8988T (cell line): ENCODE measurements around the gene TUT4.

Source experiments
- DNase-seq: peaks from one replicate; pipeline ENCODE4 v3.0.0; 2011

Gene TUT4

DNA sequence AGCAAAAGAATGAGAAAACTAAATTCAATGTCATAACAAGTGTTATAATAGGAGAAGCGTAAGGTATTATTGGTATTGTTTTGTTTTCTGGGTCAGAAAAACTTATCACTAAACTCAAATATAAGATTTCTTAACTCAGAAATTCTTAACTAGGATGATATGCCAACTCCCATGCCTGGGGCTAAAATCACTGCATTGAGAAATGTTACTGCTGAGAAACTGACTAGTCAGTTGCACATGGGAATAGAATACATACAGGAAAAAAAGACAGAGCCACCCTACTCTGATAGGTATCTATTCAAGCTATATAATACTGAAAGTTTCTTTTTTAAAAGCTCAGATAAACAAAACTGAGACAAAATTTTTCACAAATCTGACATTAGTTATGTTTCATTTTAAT lies 92.2 kb downstream of the TUT4 start:
- DNase-seq: no peak

DNA sequence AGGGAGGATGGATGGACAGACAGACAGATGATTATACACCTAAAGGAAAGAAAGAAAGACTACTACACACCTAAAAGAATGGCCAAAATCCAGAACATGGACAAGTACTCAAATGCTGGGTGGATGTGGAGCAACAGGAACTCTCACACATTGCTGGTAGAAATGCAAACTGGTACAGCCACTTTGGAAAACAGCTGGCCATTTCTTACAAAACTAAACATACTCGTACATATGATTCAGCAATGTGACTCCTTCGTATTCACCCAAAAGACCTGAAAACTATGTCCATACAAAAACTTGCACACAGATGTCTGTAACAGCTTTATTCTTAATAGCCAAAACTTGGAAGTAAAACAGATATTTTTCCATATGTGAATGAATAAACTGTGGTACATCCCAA lies 97.2 kb downstream of the TUT4 start:
- DNase-seq: no peak

DNA sequence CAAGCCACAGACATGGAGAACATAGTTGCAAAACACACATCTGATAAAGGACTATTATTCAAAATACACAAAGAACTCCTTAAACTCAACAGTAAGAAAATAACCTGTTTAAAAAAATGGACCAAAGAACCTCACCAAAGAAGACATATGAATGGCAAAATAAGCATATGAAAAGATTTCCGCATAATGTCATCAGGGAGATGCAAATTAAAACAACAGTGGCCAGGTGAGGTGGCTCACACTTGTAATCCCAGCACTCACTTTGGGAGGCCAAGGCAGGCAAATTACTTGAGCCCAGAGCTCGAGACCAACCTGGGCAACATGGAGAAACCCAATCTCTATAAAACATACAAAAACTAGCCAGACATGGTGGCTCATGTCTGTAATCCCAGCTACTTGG lies 98.1 kb downstream of the TUT4 start:
- no peak for DNase-seq

DNA sequence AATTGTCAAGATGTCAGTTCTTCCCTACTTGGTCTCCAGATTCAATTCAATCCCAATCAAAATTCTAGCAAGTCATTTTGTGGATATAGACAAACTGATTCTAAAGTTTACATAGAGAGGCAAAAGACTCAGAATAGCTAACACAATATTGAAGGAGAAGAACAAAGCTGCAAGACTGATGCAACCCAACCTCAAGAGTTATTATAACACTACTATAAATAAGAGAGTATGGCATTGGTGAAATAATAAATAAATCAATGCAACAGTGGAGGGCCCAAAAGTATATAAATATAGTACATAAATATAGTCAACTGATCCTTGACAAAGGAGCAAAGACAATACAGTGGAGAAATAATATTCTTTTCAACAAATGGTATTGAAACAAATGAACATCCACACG lies 98.8 kb downstream of the TUT4 start:
- no peak for DNase-seq

DNA sequence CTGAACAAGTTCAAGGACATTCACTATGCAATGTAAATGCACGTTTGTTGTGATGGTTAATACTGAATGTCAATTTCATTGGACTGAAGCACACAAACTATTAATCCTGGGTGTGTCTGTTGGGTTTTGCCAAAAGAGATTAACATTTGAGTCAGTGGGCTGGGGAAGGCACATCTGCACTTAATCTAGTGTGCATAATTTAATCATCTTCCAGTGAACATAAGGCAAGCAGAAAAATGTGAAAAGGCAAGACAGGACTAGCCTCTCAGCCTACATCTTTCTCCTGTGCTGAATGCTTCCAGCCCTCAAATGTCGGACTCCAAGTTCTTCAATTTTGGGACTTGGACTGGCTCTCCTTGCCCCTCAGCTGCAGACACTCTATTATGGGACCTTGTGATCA lies 108.4 kb downstream of the TUT4 start:
- no peak for DNase-seq

DNA sequence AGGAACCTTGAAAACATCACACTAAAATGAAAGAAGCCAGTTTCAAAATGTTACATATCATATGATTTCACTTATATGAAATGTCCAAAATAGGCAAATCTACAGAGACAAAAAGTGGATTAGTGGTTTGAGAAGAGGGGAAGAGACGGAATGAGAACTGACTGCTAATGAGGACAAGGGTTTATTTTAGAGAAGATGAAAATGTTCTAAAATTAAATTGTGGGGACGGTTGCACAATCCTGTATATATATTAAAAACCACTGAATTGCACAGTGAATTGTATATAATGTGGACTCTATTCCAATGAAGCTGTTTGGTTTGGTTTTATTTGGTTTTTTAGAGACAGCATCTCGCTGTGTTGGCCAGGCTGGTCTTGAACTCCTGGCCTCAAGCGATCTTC lies 112.9 kb downstream of the TUT4 start:
- DNase-seq: no peak

DNA sequence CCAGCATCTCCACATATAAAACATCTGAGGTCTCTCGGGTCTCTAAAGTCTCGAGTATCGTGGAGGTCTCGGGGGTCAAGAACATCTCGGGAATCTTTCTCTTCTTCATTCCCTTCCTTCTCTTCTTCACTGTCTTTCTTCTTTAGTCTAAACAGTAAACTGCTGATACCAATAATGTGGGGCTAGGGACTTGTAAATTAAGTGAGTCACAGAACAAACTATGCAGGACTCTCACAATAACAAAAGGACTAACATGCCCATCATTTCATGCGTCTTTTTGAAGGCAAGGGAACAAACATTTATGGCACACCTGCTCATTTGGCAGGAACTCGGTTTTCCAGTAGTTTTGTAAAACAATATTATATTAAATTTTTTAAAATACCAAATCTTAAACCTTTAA lies 116.1 kb downstream of the TUT4 start:
- no peak for DNase-seq

DNA sequence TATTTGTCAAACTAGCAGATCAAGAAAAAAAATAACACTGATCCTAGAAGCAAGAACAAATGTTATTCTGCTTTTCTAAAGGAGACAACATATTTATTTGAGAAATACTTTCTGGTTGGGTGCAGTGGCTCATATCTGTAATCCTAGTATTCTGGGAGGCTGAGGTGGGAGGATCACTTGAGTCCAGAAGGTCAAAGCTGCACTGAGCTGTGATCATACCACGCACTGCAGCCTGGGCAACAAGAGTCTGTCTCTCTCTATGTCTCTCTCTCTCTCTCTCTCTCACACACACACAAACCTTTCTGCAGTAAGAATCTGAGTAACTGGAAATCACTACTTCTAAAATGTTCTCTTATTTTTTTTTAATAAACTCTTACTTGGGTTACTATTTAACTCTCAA lies 117.2 kb downstream of the TUT4 start:
- no peak for DNase-seq

DNA sequence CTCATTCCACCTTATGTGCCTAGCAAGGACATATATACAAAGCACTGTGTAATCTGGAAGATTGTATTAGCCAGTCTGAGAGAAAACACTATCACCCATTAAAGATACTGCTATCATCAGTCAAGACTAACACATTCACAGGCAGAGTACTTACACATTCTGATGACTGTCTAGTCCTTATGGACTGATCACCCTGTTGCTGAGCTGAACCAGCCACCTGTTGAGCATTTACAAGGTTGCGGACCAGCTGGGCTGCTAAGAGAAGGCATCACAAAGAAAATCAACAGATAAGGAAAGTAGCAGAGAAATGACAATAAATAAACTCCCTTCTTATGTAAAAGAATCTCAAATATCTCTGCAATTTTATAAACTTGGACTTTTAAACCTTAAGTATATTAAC lies 117.7 kb downstream of the TUT4 start:
- DNase-seq: no peak

DNA sequence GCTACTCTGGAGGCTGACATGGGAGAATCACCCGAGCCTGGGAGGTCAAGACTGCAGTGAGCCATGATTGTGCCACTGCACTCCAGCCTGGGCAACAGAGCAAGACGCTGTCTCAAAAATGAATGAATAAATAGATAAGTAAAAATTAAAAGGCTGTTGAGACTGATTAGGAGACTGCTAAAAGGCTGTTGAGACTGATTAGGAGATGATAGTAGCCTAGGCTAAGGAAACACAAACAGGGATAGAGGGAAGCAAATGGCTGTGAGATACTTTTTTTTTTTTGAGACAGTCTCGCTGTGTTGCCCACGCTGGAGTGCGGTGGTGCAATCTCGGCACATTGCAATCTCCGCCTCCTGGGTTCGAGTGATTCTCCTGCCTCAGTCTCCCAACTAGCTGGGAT lies 120.1 kb downstream of the TUT4 start:
- no peak for DNase-seq

DNA sequence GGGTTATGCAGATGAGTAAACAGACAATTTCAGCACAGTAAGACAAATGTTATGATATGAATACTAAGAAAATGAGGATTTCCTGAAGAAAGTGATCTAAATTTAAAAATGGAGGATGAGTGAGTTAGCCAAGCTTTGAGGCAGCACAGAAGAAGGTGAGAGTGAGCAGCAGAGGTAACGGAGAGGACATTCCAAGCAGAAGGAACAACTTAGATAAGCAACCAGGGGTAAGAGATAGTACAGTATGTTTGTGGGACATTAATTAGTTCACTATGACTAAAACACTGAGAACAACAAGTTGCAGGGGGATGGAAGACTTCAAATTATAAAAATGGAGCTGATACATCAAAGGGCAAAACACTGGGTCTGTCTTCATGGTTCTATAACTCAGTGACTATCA lies 125.7 kb downstream of the TUT4 start:
- DNase-seq: no peak

DNA sequence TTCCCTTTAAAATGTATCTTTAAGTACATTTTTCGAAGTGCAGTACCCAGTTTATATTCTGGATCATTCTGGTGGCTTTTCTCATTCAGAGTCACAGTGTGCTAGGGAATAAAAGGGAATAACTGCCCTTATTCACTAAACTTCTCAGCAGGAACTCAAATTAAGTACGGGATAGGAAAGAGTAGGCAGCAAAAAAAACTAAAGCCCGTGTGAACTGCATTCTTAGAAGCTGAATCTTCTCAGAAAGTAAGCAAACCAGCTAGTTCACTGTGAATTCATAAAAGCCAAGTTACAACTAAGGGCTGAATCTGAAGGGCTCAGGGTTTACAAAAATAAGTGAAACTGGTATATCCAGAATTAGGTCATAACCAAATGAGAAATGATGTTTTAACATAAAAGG lies 126.5 kb downstream of the TUT4 start:
- DNase-seq: no peak

DNA sequence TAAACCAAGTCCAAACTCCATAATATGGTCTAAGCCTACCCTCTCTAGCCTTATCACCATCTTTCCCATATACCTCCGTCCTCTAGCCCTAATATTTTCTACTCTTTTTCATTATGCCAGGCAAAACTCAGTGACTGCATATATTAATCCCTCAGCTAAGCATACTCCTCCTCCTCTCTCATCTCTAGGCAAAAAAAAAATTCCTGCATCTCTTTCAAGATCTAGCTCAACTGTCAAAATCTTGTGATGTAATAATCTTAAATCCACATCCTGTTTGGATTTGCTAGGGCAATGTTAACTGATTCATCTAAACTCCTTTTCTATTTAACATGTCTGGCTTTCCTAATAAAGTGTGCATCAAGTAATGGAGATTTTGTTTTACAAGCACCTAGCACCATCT lies 128.1 kb downstream of the TUT4 start:
- DNase-seq: no peak

DNA sequence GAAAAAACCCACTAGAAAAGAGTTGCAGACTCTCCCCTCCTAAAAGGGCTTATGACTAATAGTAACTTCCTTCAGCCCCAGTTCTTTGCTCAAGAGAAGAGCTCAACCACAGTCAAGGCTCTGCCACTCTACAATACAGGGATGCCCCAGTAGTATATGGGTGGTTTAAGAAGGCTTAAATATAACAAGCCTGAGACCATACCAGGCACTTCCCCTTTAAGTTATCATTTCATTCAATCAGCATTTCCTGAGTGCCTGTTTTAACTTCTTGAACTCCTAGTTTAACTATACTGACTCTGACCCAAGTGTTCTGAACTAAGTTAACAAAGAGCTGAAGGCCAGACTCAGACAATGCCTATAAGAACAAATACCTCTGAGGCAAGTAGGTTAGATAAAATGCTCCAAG lies 128.7 kb downstream of the TUT4 start:
- no peak for DNase-seq

DNA sequence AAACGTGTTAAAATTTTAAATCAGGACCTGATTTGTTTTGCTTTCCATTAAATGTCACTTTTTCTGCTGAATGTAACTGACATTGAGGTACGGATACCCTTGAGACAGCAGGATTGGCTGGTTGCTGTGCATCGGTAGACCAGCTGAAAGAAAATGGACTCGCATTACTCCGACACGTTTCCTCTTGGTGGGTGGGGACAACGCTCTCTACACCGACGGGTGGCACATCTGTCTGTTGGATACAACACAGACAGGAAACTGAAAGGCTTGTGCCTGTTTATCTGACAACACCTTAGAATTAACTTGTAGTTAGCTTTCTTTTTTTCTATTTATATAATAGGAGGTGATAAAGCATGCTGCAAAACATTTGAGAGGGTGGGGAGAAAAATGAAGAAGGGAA lies 129.1 kb downstream of the TUT4 start:
- no peak for DNase-seq

DNA sequence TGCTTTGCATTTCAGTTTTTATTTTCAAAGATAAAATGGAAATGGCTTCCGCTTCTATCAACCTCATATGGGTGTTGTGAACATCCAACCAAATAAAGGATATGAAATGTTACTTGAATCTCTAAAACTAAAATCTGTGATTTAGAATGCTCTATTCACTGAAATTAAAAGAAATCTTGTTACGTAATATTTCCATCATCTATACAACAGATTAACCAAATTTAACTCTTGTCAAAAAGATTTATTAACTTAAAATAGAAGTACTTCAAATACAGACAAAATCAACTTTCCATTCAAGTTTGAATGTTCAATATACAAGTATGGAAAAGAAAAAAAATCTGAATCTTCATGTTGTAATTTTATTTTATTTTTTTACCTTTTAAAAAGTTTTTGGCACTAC lies 129.8 kb downstream of the TUT4 start:
- DNase-seq: no peak

DNA sequence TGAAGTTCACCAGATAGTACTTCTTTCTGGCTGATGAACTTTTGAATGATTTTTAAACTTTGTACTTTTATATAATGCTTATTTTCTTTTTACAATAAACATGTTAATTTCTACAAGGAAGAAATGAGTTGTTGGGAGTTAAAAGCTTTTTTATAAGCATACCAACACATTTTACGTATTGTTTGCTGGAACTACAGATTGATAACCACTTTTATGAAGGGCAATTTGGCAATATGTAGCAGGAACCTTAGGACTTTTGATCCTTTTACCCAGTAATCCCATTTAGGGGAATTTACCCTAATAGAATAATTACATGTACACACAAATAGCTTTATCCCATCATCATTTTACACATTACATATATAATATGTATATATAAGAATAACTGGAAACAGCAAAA lies 132.2 kb downstream of the TUT4 start:
- no peak for DNase-seq

DNA sequence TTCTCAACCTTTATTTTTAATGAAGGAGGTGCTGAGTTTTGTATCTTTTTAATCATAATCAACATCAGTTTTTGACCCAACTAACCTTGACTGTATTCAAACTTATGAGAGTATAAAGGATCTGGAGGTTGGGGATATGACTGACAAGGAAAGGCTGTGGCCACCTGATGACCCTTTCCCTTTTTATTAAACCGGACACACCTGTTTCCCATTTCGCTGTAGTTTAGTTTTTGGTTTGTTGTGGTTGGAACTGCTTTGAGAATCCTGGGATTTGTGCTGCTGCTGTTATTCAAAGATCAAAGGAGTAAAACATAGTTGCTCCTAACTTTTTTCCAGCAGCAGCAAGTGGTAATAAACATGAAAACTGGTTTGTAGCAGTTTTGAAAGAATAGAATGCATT lies 136.1 kb downstream of the TUT4 start:
- DNase-seq: no peak

DNA sequence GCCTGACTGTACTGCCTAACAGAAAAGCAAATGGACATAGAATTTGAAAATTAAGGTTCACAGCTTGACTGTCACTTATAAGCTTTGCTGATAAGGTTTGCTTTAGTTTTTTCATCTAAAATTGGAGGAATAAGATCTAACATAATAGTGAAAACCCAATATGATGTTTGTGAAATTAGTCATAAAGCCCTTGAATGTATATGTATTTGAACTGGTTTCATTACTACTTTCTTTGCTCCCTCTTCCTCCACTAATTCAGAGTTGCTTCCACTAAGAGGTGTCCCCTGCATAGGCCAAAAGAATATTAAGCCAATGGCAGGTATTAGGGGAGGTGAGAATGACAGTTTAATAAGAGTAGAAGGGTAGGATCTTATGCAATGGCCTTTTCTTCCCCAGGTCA lies 137.9 kb downstream of the TUT4 start:
- DNase-seq: no peak

DNA sequence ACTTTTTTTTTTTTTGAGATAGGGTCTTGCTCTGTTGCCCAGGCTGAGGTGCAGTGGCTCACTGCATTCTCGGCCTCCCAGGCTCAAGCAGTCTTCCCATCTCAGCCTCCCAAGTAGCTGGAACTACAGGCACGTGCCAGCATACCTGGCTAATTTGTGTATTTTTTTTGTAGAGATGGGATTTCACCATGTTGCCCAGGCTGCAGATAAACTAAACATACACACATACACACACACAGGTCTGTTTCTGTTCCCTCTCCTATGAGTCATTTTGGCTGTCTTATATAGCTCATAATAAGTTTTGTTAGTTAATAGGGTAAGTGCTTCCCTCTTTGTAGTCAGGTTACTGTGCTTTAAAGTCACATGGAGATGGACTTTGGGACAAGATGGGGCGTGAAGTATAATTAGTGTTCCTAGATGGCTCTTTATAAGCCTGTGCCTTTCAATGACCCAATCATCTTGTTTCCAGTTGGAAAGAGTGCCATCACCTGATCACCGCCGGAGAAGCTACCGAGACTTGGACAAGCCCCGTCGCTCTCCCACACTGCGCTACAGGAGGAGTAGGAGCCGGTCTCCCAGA lies 139.4 kb downstream of the TUT4 start:
- no peak for DNase-seq

DNA sequence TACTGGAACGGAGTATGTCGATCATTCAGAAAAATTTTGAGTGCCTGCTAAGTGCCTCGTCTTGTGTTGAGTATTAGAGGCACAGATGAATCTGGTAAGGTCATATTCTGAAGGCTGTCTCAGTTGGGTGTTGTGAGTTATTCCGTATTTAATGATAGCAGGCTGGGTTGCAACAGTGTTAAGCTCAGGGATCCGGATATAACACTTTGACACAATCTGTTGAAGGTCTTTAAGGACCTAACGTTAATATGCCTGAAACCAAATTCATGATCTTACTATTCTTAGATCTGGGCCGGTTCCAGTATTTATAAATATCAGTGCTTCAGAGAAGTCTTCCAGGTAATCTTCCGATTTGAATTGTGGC lies 147.9 kb downstream of the TUT4 start:
- no peak for DNase-seq

DNA sequence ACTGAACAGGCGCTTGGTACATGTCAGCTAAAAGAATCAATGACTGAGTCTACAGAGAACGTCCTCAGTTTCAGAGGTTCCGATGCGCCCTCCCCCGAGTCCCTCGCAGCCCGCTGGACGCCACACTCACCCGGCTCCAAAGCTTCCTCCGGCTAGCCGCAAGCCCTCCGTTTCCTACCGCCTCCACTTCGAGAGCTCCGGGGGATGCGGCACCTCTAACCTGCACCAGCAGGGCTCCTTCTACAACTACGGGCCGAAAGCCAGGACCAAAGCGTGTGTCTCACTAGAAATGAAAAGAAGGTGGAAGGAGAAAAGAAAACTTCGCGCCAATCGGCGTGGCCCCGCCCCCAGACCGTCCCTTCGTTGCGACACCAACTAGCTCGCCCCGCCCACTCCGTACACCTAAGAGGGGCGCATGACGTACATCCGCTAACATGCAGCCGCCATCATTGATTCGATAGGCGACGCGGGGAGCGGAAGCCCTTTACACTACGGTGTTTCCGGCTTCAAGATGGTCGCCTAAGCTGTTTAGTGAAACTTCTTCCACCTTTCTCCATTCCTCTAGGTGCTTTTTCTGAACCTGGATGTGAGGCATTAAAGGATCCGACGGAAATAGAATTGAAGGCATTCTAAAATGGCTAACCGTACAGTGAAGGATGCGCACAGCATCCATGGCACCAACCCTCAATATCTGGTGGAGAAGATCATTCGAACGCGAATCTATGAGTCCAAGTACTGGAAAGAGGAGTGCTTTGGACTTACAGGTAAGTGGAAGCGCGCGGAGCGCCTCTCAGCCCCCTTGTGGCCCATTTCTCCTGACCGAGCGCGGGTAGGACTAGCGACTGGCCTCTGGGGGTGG lies 148.5 kb downstream of the TUT4 start, which contains the start of the genes ORC1 and PRPF38A:
TSS of gene ORC1 (minus strand) at position 308 of the 859 bp plus-strand sequence. CDS start 2,200 bp downstream, outside the sequence.
TSS of gene PRPF38A (plus strand) at position 487 of the 859 bp plus-strand sequence. CDS start at position 635, 148 bp downstream.
- DNase-seq: peak; percentile 44

DNA sequence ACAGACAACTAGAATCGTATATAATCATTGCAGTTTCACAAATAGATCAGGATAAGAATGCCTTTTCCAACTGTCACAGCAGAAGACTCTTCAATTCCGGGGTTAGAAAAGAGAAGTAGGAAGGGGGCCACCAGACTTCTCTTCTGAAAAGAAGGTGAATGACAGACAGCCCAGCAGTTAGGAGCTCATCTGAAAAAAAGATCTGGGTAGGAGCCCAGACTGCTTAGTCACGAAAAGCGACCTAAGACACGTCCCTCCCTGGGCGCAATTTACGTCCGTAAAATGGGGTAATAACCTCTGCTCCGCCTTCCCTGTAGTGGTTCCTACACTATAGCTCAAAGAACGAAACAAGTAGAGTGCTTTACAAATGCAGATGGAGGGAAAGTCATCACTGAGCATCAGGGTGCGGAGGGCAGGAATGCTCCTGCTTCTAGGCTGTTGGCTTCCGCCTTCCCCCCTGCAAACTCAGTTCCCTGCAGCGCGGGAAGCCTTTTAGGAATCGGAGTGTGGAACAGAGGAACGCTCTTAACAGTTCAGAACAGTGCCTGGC lies 149.3 kb downstream of the TUT4 start:
- peak; percentile 13 for DNase-seq

DNA sequence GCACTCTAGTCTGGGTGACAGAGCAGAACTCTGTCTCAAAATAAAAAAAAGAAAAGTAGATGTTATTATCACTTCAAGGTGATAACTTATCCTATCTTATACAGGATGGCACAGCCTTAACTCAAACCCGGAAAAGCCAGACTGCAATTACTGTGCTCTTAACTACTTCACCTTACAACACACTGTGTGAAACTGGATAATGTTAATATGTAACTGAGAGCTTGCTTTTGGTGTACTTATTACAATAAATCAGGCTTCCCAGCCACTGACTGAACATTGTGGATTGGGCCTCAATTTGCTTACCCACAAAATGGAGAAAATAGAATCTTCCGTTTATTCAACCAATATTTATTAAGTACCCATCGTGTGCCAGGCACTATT lies 150.0 kb downstream of the TUT4 start:
- DNase-seq: no peak

DNA sequence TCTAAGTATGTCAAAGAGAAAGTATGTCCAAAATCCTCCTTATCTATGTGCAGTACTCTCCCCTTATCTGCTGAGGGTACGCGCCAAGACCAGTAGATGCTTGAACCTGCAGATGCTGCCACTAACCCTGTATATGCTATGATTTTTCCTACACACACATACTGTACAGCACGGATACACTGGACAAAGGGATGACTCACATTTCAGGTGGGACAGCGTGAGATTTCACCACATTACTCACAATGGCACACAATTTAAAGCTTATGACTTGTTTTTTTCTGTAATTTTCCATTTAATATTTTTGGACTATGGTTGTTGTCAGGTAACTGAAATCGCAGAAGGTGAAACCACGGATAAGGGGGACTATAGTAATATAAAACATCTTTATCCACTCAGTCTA lies 152.8 kb downstream of the TUT4 start:
- DNase-seq: no peak
